ENCODE data around the gene SLC38A11.

Gene SLC38A11

GRCh38 chr2:164954954-164955701 is at the start of gene SLC38A11:
Gene SLC38A11 (minus strand): TSS chr2:164955525. CDS start chr2:164955247, 278 bp downstream.
- TF ChIP-seq, protein P1, sequence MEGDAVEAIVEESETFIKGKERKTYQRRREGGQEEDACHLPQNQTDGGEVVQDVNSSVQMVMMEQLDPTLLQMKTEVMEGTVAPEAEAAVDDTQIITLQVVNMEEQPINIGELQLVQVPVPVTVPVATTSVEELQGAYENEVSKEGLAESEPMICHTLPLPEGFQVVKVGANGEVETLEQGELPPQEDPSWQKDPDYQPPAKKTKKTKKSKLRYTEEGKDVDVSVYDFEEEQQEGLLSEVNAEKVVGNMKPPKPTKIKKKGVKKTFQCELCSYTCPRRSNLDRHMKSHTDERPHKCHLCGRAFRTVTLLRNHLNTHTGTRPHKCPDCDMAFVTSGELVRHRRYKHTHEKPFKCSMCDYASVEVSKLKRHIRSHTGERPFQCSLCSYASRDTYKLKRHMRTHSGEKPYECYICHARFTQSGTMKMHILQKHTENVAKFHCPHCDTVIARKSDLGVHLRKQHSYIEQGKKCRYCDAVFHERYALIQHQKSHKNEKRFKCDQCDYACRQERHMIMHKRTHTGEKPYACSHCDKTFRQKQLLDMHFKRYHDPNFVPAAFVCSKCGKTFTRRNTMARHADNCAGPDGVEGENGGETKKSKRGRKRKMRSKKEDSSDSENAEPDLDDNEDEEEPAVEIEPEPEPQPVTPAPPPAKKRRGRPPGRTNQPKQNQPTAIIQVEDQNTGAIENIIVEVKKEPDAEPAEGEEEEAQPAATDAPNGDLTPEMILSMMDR (IDR thresholded peaks at IDR 0.05): no peak

GRCh38 chr2:165003443-165004130 is 48.3 kb upstream of the SLC38A11 start:
- TF ChIP-seq, protein P1 (IDR thresholded peaks at IDR 0.05): no peak

- TF ChIP-seq, protein P1 (IDR thresholded peaks at IDR 0.05): no peak
These were observed 47.3 kb upstream of the SLC38A11 start for GRCh38 chr2:165002638-165003037.

- TF ChIP-seq, protein P1 (IDR thresholded peaks at IDR 0.05): no peak
These were observed 38.1 kb upstream of the SLC38A11 start for GRCh38 chr2:164993287-164994016.

DNA sequence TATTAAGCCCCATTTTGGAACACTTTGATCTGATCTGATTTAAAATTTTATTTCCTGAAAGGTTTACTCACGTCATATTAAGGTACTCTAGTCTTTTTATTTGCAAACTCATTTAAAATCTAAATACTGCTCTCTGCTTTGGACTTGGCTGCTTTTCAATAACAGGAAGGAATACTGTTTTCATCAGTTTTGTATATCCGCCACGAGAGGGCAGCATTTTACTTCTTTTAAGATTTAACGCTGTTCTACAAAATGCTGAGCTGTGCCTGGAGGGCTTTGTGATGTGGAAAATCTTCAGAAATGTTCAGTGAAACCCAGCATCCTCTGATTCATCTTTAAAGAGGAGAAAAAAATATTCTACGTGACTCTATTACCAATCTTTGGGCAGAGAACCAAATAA is 37.5 kb upstream of the SLC38A11 start:
- TF ChIP-seq, protein P1 (IDR thresholded peaks at IDR 0.05): peak; percentile 41

DNA sequence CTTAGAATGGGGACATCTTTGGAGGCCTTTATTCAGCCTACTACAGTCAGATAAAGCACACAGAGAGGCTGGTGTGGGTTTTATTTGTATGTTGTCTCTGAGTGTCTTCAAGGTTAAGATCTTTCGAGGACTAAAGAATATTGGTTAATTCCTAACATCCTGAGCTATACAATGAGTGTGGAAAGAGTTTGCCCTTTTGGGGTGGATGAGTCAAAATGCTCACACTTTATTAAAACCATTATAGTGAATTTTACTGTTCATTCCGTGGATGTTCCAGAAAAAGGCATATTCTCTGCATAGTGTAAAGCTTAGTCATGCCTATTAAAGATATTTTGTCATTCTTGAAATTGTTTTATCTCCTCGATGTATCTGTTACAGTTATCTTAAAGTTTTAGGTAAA is 29.1 kb upstream of the SLC38A11 start:
- TF ChIP-seq, protein P1 (IDR thresholded peaks at IDR 0.05): no peak

GRCh38 chr2:164981217-164981990 is 26.1 kb upstream of the SLC38A11 start:
- TF ChIP-seq, protein P1 (IDR thresholded peaks at IDR 0.05): no peak
